GM23338 (cell line): ENCODE data around the gene RAB3IL1. TPM values are rescaled to one million over a fixed set of nuclear protein-coding genes. Genes with fewer than 3 reads are reported as not detected.
A peak's percentile ranks its signal among the peaks of the same experiment; 100 is the strongest.

Source experiments
- ATAC-seq: fragments of 200-7000 bp; cut with Tn5 transposase; 3 replicates; pipeline ENCODE4 v1.9.1; 2020
- DNase-seq: peaks from one replicate; pipeline ENCODE4 v3.0.0-alpha.2; 2015; ENCODE audit warnings: low spot score
- H2AFZ ChIP-seq: fragments of 200-600 bp; sonication (generic); 2 replicates; pipeline ENCODE4 v1.8.0; 2016; ENCODE audit warnings: antibody characterized with exemption, mild to moderate bottlenecking, moderate library complexity
- H3F3A ChIP-seq: fragments of 200-600 bp; sonication (generic); replicated peaks from 2 replicates; pipeline ENCODE4 v1.8.0; 2017; ENCODE audit warnings: antibody characterized with exemption, mixed run types, low read depth
- H3K27ac ChIP-seq: fragments of 200-600 bp; sonication (generic); 2 replicates; pipeline ENCODE4 v1.6.1; 2016; ENCODE audit warnings: low read depth
- H3K27me3 ChIP-seq: fragments of 200-600 bp; sonication (generic); 2 replicates; pipeline ENCODE4 v1.8.0; 2016; ENCODE audit warnings: mild to moderate bottlenecking, mixed run types, moderate library complexity; ENCODE audit not compliant: insufficient read depth
- H3K36me3 ChIP-seq: fragments of 200-600 bp; sonication (generic); 2 replicates; pipeline ENCODE4 v1.8.0; 2016; ENCODE audit warnings: mild to moderate bottlenecking; ENCODE audit not compliant: insufficient read depth
- H3K4me1 ChIP-seq: fragments of 200-600 bp; sonication (generic); 2 replicates; pipeline ENCODE4 v1.8.0; 2016; ENCODE audit warnings: mild to moderate bottlenecking, moderate library complexity; ENCODE audit not compliant: insufficient read depth
- H3K4me2 ChIP-seq: fragments of 200-600 bp; sonication (generic); 2 replicates; pipeline ENCODE4 v1.7.1; 2017; ENCODE audit warnings: mixed run types
- H3K4me3 ChIP-seq: fragments of 200-600 bp; sonication (generic); 2 replicates; pipeline ENCODE4 v1.6.1; 2016; ENCODE audit warnings: mixed run types
- H3K79me2 ChIP-seq: fragments of 200-600 bp; sonication (generic); replicated peaks from 2 replicates; pipeline ENCODE4 v1.8.0; 2017; ENCODE audit warnings: mild to moderate bottlenecking; ENCODE audit not compliant: insufficient read depth
- H3K9me2 ChIP-seq: fragments of 200-600 bp; sonication (generic); 2 replicates; pipeline ENCODE4 v1.8.0; 2017; ENCODE audit not compliant: insufficient read depth
- H4K20me1 ChIP-seq: fragments of 200-600 bp; sonication (generic); replicated peaks from 2 replicates; pipeline ENCODE4 v1.8.0; 2017; ENCODE audit warnings: mild to moderate bottlenecking; ENCODE audit not compliant: insufficient read depth
- H3K27ac Mint-ChIP-seq: 2 replicates; pipeline ENCODE4 v1.8.0; 2020; ENCODE audit warnings: inconsistent platforms, mild to moderate bottlenecking, moderate library complexity, mixed read lengths
- H3K27me3 Mint-ChIP-seq: 3 replicates; pipeline ENCODE4 v1.8.0; 2022; ENCODE audit warnings: low read depth, mild to moderate bottlenecking, moderate library complexity, mixed read lengths, inconsistent platforms; ENCODE audit not compliant: insufficient read depth, poor library complexity
- H3K36me3 Mint-ChIP-seq: 3 replicates; pipeline ENCODE4 v1.8.0; 2021; ENCODE audit warnings: low read depth, mild to moderate bottlenecking, inconsistent platforms, moderate library complexity, mixed read lengths
- H3K4me1 Mint-ChIP-seq: 3 replicates; pipeline ENCODE4 v1.8.0; 2020; ENCODE audit warnings: mild to moderate bottlenecking, inconsistent platforms, mixed read lengths
- H3K4me3 Mint-ChIP-seq: 3 replicates; pipeline ENCODE4 v1.8.0; 2021; ENCODE audit warnings: moderate library complexity, mild to moderate bottlenecking, inconsistent platforms, mixed read lengths
- H3K9me3 Mint-ChIP-seq: 3 replicates; pipeline ENCODE4 v1.8.0; 2020; ENCODE audit warnings: moderate library complexity, mild to moderate bottlenecking, inconsistent platforms, mixed read lengths
- ETS1 ChIP-seq: IDR thresholded peaks from 2 replicates; pipeline ENCODE4 v1.6.1; 2016; ENCODE audit warnings: antibody characterized with exemption
- POLR2AphosphoS5 ChIP-seq: IDR thresholded peaks from 2 replicates; pipeline ENCODE4 v1.6.1; 2016; ENCODE audit warnings: antibody characterized with exemption, low read depth
- REST ChIP-seq: IDR thresholded peaks from one replicate; pipeline ENCODE4 v1.6.1; 2018; ENCODE audit warnings: antibody characterized with exemption; ENCODE audit not compliant: unreplicated experiment
- ZNF114 ChIP-seq: fragments of 250-450 bp; sonication (Bioruptor Pico); IDR thresholded peaks from 2 replicates; pipeline ENCODE4 v1.5.0; 2020; ENCODE audit warnings: mild to moderate bottlenecking, moderate library complexity
- ZNF462 ChIP-seq: fragments of 250-450 bp; sonication (Bioruptor Pico); IDR thresholded peaks from 2 replicates; pipeline ENCODE4 v1.5.0; 2020; ENCODE audit warnings: mild to moderate bottlenecking, moderate library complexity
- polyA plus RNA-seq: library from polyadenylated mRNA; unstranded; fragments of >200 nt; fragmentation: Nextera tagmentation; extraction: Ambion mirVana; gene quantifications from 2 replicates; pipeline ENCODE4 v1.2.1, GENCODE V29; 2016
- total RNA-seq: library from RNA; depleted of rRNA; stranded (reverse); fragments of >200 nt; shearing (Covaris generic); gene quantifications from 2 replicates; pipeline ENCODE4 v1.2.3, GENCODE V29; 2014

Gene RAB3IL1
- total and polyA plus RNA-seq, 2 experiments from 2014 or later, result 2.7 to 3.4 TPM

GRCh38 chr11:61956191-61957020 lies 39.0 kb upstream of the RAB3IL1 start (continued):
- TF ChIP-seq REST (no peak), ETS1 (no peak)

GRCh38 chr11:61955422-61956135 lies 38.2 kb upstream of the RAB3IL1 start:
- peak overlapping the region; percentile 64 for H3K4me3 Mint-ChIP-seq
- Histone ChIP-seq H4K20me1 (no peaks in the 10 kb centered on the region), H3K27me3 (peaks cover 12% of the 10 kb centered on the region; the same call in 1 of the 2 replicates), H3K4me2 (peak overlapping the region; percentile 83), H3K79me2 (no peaks in the 10 kb centered on the region), H3K36me3 (no peaks in the 10 kb centered on the region), H3K9me2 (no peaks in the 10 kb centered on the region), H3K4me1 (peaks cover 7% of the 10 kb centered on the region; the same call in 1 of the 2 replicates), H3K27ac (no peak overlapping the region), H3F3A (peaks cover 8% of the 10 kb centered on the region; the same call in 1 of the 2 replicates), H2AFZ (peak overlapping the region; percentile 80; the same call in 1 of the 2 replicates), H3K4me3 (peak overlapping the region; percentile 57)
- H3K27me3 Mint-ChIP-seq, result peaks cover 19% of the 10 kb centered on the region
- H3K36me3 Mint-ChIP-seq, result no peaks in the 10 kb centered on the region
- DNase-seq (peak; percentile 96), ATAC-seq (peak; percentile 91)
- no peaks in the 10 kb centered on the region; the same call in 2 of the 3 replicates for H3K4me1 Mint-ChIP-seq
- H3K9me3 Mint-ChIP-seq, result no peaks in the 10 kb centered on the region
- no peak overlapping the region for H3K27ac Mint-ChIP-seq
- TF ChIP-seq ZNF462 (CRISPR knock-in tag) (no peak), POLR2AphosphoS5 (peak; percentile 95), ZNF114 (CRISPR knock-in tag) (no peak), ETS1 (0 out of 2 replicates have a peak, but pooled peaks have one; percentile 23), REST (no peak)
